Measurements from ENCODE around the gene CDAN1. TPM values are rescaled to one million over a fixed set of nuclear protein-coding genes. Genes with fewer than 3 reads are reported as not detected.
"Not testable (repeated sequence)": the region's sequence is repeated elsewhere in the genome, so short reads cannot be mapped to it uniquely, and the experiment has no call there.

Gene CDAN1
- total RNA-seq, 3 donors from 2014 or later, result 9.2 to 22.5 (median 11.7) TPM

DNA sequence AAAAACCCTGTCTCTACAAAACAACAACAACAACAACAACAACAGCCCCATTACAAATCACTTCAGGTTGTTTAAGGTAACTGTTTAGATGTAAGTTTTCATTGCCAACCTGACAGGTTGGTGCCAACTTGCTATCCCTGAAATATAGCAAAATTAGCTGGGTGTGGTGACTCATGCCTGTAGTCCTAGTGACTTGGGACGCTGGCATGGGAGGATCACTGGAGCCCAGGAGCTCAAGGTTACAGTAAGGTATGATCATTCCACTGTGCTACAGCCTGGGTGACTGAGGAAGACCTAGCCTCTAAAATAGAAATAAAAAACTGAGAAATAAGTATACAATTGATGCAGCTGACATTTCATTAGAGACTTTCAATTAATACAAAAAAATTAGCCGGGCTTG lies 36.0 kb upstream of the CDAN1 start:
- intact Hi-C loops (cut with DNase I, micrococcal nuclease), result no loop called here
- TF ChIP-seq, protein P1, sequence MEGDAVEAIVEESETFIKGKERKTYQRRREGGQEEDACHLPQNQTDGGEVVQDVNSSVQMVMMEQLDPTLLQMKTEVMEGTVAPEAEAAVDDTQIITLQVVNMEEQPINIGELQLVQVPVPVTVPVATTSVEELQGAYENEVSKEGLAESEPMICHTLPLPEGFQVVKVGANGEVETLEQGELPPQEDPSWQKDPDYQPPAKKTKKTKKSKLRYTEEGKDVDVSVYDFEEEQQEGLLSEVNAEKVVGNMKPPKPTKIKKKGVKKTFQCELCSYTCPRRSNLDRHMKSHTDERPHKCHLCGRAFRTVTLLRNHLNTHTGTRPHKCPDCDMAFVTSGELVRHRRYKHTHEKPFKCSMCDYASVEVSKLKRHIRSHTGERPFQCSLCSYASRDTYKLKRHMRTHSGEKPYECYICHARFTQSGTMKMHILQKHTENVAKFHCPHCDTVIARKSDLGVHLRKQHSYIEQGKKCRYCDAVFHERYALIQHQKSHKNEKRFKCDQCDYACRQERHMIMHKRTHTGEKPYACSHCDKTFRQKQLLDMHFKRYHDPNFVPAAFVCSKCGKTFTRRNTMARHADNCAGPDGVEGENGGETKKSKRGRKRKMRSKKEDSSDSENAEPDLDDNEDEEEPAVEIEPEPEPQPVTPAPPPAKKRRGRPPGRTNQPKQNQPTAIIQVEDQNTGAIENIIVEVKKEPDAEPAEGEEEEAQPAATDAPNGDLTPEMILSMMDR (IDR thresholded peaks at IDR 0.05), result no peak

DNA sequence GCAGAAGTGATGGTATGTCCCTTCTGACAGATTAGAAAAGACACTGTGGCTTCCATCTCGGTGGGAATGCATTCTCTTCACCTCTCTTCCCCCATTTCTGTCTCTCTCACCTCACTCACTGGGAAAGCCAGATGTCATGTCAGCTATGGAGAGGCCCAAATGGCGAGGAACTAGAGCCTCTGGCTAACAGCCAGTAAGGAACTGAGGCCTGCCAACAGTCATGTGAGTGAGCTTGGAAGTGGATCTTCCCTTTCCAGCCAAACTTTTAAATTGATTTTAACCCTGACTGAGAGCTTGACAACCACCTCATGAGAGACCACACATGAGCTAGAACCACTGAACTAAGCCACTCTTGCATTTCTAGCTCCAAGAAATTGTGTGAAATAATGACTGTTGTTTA lies 35.2 kb upstream of the CDAN1 start:
- H3K4me1 ChIP-seq (ENCODE audit: low read depth), result no peaks in the 10 kb centered on the region
- DNase-seq (peak in 1 of 3 donors; percentile 15), ATAC-seq (no peak)
- intact Hi-C loops (cut with DNase I, micrococcal nuclease), result no loop called here
- H3K36me3 ChIP-seq (ENCODE audit: low read depth), result no peaks in the 10 kb centered on the region
- no peak overlapping the region for H3K4me3 ChIP-seq
- TF ChIP-seq, protein P1 (IDR thresholded peaks at IDR 0.05), result no peak
- no peaks in the 10 kb centered on the region for H3K9me3 ChIP-seq

More for the DNA sequence above, 36.0 kb upstream of the CDAN1 start:
- H3K4me3 ChIP-seq, result no peak overlapping the region
- H3K4me1 ChIP-seq (ENCODE audit: low read depth), result no peaks in the 10 kb centered on the region
- no peak for DNase-seq
- no peaks in the 10 kb centered on the region for H3K9me3 ChIP-seq
- no peaks in the 10 kb centered on the region for H3K36me3 ChIP-seq (ENCODE audit: low read depth)
- ATAC-seq, result no peak

DNA sequence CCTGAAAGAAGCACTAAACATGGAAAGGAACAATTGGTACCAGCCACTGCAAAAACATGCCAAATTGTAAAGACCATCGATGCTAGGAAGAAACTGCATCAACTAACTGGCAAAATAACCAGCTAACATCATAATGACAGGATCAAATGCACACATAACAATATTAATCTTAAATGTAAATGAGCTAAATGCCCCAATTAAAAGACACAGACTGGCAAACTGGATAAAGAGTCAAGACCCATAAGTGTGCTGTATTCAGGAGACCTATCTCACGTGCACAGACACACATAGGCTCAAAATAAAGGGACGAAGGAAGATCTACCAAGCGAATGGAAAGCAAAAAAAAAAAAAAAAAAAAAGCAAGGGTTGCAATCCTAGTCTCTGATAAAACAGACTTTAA lies 29.2 kb upstream of the CDAN1 start:
- DNase-seq; H3K4me1 ChIP-seq (ENCODE audit: low read depth); H3K36me3 ChIP-seq (ENCODE audit: low read depth); ATAC-seq; H3K4me3 ChIP-seq; intact Hi-C loops (cut with DNase I, micrococcal nuclease): not testable (repeated sequence)
- peaks cover 11% of the 10 kb centered on the region for H3K9me3 ChIP-seq

DNA sequence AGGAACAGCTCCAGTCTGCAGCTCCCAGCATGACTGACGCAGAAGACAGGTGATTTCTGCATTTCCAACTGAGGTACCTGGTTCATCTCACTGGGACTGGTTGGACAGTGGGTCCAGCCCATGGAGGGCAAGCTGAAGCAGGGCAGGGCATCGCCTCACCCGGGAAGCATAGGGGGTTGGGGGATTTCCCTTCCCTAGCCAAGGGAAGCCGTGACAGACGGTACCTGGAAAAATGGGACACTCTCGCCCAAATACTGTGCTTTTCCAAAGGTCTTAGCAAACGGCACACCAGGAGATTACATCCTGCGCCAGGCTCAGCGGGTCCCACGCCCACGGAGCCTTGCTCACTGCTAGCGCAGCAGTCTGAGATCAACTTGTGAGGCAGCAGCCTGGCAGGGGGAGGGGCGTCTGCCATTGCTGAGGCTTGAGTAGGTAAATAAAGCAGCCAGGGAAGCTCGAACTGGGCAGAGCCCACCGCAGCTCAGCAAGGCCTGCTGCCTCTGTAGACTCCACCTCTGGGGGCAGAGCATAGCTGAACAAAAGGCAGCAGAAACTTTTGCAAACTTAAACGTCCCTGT lies 27.3 kb upstream of the CDAN1 start:
- intact Hi-C loops (cut with DNase I, micrococcal nuclease); H3K36me3 ChIP-seq (ENCODE audit: low read depth); H3K4me3 ChIP-seq; DNase-seq; H3K4me1 ChIP-seq (ENCODE audit: low read depth); ATAC-seq: not testable (repeated sequence)
- H3K9me3 ChIP-seq, result peaks cover 20% of the 10 kb centered on the region

DNA sequence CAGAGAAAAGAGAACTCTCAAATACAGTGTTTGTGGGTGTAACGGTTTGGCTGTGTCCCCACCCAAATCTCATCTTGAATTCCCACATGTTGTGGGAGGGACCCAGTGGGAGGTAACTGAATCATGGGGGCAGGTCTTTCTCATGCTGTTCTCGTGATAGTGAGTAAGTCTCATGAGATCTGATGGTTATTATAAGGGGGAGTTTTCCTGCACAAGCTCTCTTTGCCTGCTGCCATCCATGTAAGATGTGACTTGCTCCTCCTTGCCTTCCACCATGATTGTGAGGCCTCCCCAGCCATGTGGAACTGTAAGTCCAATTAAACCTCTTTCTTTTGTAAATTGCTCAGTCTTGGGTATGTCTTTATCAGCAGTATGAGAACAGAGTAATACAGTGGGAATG lies 24.9 kb upstream of the CDAN1 start:
- intact Hi-C loops (cut with DNase I, micrococcal nuclease); H3K36me3 ChIP-seq (ENCODE audit: low read depth); DNase-seq; H3K4me1 ChIP-seq (ENCODE audit: low read depth); ATAC-seq; H3K4me3 ChIP-seq: not testable (repeated sequence)
- H3K9me3 ChIP-seq, result peaks cover 20% of the 10 kb centered on the region

DNA sequence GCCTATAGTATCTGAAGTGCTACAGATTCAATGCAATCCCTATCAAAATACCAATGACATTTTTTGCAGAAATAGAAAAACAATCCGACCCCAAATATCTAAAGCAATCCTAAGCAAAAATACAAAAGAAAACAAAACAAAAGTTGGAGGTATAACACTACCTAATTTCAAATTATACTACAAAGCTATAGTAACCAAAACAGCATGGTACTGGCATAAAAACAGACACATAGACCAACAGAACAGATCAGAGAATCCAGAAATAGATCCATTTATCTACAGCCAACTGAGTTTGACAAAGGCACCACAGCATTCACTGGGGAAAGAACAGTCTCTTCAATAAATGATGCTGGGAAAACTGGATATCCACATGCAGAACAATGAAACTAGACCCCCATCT lies 23.8 kb upstream of the CDAN1 start:
- intact Hi-C loops (cut with DNase I, micrococcal nuclease), result no loop called here
- DNase-seq (no peak), ATAC-seq (no peak)
- Histone ChIP-seq H3K4me3 (no peak overlapping the region), H3K36me3 (ENCODE audit: low read depth) (no peaks in the 10 kb centered on the region), H3K4me1 (ENCODE audit: low read depth) (no peaks in the 10 kb centered on the region), H3K9me3 (peaks cover 20% of the 10 kb centered on the region)
- TF ChIP-seq, protein P1 (IDR thresholded peaks at IDR 0.05), result no peak

DNA sequence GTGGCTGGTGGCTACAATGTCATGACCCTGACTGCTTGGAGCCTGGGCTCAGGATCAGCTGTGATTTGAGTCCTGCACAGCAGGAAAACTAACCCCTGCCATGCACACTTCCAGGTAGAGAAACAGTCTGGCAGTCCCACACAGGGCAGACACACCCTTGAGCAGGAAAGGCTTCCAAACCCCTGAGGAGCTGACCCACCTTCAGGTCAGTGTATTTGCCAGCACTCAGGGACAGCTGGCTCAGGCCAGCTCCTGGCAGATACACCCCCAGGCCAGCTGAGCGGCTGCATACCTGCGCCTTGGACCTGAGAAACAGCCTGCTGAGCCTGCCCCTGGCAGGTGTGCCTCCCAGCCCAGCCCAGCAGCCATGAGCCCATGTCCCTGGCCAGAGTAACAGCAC lies 22.2 kb upstream of the CDAN1 start:
- intact Hi-C loops (cut with DNase I, micrococcal nuclease), result no loop called here
- H3K4me1 ChIP-seq (ENCODE audit: low read depth), result no peaks in the 10 kb centered on the region
- H3K9me3 ChIP-seq, result peaks cover 20% of the 10 kb centered on the region
- H3K36me3 ChIP-seq (ENCODE audit: low read depth), result no peaks in the 10 kb centered on the region
- TF ChIP-seq, protein P1 (IDR thresholded peaks at IDR 0.05), result no peak
- ATAC-seq (no peak), DNase-seq (no peak)
- no peak overlapping the region for H3K4me3 ChIP-seq
